Measurements from ENCODE around the gene UCK2. TPM values are rescaled to one million over a fixed set of nuclear protein-coding genes. Genes with fewer than 3 reads are reported as not detected.

UCK2 gene
- total RNA-seq, 1 experiment from 2014 or later = 77.9 TPM

GRCh38 chr1:165886983-165887382 is 59.6 kb downstream of the UCK2 start:
- Histone ChIP-seq H3K4ac (ENCODE audit: low read depth, low read length) (no peak overlapping the region), H3K27me3 (ENCODE audit: insufficient read depth, low read length) (no peaks in the 10 kb centered on the region), H2BK20ac (ENCODE audit: low read depth, low read length, poor library complexity, severe bottlenecking) (no peak overlapping the region), H2BK120ac (ENCODE audit: low read depth, low read length, poor library complexity, severe bottlenecking) (no peak overlapping the region), H4K5ac (ENCODE audit: insufficient read length, low read depth, low read length) (no peak overlapping the region), H3K14ac (ENCODE audit: insufficient read depth, low read length) (no peak overlapping the region), H2AFZ (ENCODE audit: low read length) (no peak overlapping the region), H3K9me3 (ENCODE audit: control insufficient read depth, low read depth, low read length) (no peaks in the 10 kb centered on the region), H4K8ac (replicated peaks; ENCODE audit: insufficient read length, low read depth, low read length) (no peak overlapping the region), H3K27ac (ENCODE audit: insufficient read length, low read depth, low read length) (no peak overlapping the region), H2AK5ac (ENCODE audit: insufficient read length, low read length) (no peak overlapping the region), H3K4me2 (ENCODE audit: insufficient read depth, insufficient read length, low read length) (no peak overlapping the region), H3K18ac (ENCODE audit: insufficient read length, low read depth, low read length) (no peak overlapping the region), H4K20me1 (ENCODE audit: control insufficient read depth, insufficient read depth, insufficient read length) (no peaks in the 10 kb centered on the region), H2BK12ac (ENCODE audit: insufficient read length, low read depth, low read length) (no peak overlapping the region), H3K9ac (ENCODE audit: extremely low read depth, insufficient read length, low read length) (no peak overlapping the region), H2BK15ac (ENCODE audit: low read depth, low read length) (no peak overlapping the region), H4K91ac (ENCODE audit: insufficient read length, low read depth, low read length) (no peak overlapping the region), H2BK5ac (ENCODE audit: insufficient read length, low read length) (no peak overlapping the region), H3K4me1 (ENCODE audit: insufficient read depth, low read length) (peaks cover 7% of the 10 kb centered on the region; the same call in 1 of the 2 replicates), H3K79me1 (ENCODE audit: insufficient read depth, low read depth, low read length, poor library complexity, severe bottlenecking) (peaks cover 3% of the 10 kb centered on the region), H3K23me2 (ENCODE audit: insufficient read length, low read depth, low read length, poor library complexity, severe bottlenecking) (no peaks in the 10 kb centered on the region), H3K79me2 (ENCODE audit: insufficient read depth, low read length) (peaks cover 35% of the 10 kb centered on the region; the same call in 1 of the 2 replicates), H3K56ac (ENCODE audit: insufficient read length, low read depth, low read length) (no peak overlapping the region), H3T11ph (ENCODE audit: low read length) (no peak overlapping the region), H3K23ac (ENCODE audit: insufficient read length, low read depth, low read length) (no peak overlapping the region)
- peaks cover 21 to 34% (median 30%) of the 10 kb centered on the region in 3 experiments for H3K36me3 Mint-ChIP-seq (ENCODE audit: insufficient read depth in 1 of 3, low read depth in 3 of 3)
- peaks cover 0 to 3% of the 10 kb centered on the region in 2 experiments; a peak in 2 of 5 replicates for H3K9me3 Mint-ChIP-seq
- peaks cover 22 to 23% of the 10 kb centered on the region in 2 experiments for H3K4me1 Mint-ChIP-seq
- H3K27ac Mint-ChIP-seq = peak overlapping the region in 2 of 3 experiments; percentile 32 to 50; a peak in 2 of 7 replicates
- TF ChIP-seq CTCF (conservative IDR thresholded peaks at IDR 0.05) = no peak
- H3K27me3 Mint-ChIP-seq (ENCODE audit: low read depth) = no peaks in the 10 kb centered on the region
- WGBS (ENCODE audit: extremely low coverage, insufficient read length, low lambda C conversion rate) = no CpG with 5 or more reads among the region's 2 CpGs
- H3K4me3 Mint-ChIP-seq = no peak overlapping the region
- DNase-seq = no peak
